GM12865 (cell line): ENCODE results near the gene TMEM266.

Experiments used
- DNase-seq: peaks from one replicate; pipeline ENCODE4 v3.0.0; 2010; ENCODE audit warnings: low read depth
- H3K4me3 ChIP-seq: 2 replicates; pipeline ENCODE4 v1.5.1; 2011; ENCODE audit warnings: mild to moderate bottlenecking, low read depth, low read length, control low read depth
- TF ChIP-seq, protein P1 (sequence below): IDR thresholded peaks from 2 replicates; pipeline ENCODE4 v1.5.1; 2011; ENCODE audit warnings: low read length, control low read depth, low read depth, inconsistent platforms; ENCODE audit not compliant: insufficient read depth; ENCODE audit errors: missing control alignments

TMEM266 gene

DNA sequence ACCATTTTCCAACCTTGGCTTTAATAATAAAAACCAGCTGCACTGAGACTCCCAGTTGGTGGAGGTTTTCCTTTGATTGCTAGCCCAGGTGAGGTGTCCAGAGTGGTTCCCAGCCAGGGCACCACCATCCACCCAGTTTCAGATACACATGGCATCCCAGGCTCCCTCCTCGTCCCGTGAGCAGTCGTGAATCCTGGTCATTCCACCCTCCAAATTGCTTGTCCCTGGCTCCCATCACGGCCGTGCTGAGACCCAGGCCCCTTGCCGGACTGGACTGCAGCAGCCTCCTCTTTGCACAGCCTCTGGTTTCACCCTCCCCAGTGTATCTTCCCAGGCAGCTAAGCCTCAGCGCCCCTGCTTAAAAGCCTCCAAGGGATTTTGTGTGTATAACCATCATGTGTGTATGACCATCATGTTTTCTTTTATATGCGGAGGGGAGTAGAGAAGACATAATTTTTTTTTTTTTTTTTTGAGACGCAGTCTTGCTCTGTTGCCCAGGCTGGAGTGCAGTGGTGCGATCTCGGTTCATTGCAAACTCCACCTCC, 145.2 kb downstream of the TMEM266 start:
- TF ChIP-seq, protein P1, sequence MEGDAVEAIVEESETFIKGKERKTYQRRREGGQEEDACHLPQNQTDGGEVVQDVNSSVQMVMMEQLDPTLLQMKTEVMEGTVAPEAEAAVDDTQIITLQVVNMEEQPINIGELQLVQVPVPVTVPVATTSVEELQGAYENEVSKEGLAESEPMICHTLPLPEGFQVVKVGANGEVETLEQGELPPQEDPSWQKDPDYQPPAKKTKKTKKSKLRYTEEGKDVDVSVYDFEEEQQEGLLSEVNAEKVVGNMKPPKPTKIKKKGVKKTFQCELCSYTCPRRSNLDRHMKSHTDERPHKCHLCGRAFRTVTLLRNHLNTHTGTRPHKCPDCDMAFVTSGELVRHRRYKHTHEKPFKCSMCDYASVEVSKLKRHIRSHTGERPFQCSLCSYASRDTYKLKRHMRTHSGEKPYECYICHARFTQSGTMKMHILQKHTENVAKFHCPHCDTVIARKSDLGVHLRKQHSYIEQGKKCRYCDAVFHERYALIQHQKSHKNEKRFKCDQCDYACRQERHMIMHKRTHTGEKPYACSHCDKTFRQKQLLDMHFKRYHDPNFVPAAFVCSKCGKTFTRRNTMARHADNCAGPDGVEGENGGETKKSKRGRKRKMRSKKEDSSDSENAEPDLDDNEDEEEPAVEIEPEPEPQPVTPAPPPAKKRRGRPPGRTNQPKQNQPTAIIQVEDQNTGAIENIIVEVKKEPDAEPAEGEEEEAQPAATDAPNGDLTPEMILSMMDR = no peak
- no peak for DNase-seq
- no peak overlapping the region for H3K4me3 ChIP-seq

DNA sequence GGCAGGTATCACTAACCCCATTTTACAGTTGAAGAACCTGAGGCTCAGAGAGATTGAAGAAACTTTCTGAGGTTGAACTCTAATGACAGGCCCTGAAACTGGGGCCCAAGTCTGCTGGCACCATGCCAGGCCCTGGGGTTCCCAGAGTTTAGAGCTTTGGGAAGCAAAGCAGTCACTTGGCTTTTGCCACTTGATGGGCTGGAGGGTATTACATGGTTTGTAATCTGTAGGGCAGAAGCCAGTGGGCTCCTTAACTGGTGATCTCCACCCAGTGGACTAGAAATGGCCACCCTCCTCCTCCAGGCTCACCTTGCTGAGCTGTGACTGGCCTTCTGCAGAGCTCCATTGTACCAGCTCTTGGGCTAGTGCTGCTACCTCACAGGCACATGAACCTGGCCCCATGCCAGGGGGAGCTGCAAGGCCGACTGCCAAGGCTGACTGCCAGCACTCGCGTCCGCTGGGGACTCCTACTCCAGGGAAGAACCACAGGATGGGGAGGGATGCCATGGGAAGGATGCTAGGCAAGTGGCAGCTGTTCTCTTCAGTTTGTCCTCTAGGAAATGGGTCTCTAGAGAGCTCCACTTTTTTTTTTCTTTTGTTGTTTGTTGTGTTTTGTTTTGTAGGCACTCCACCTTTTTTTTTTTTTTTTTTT, 146.7 kb downstream of the TMEM266 start:
- TF ChIP-seq, protein P1 = no peak
- no peak for DNase-seq
- H3K4me3 ChIP-seq = no peak overlapping the region

DNA sequence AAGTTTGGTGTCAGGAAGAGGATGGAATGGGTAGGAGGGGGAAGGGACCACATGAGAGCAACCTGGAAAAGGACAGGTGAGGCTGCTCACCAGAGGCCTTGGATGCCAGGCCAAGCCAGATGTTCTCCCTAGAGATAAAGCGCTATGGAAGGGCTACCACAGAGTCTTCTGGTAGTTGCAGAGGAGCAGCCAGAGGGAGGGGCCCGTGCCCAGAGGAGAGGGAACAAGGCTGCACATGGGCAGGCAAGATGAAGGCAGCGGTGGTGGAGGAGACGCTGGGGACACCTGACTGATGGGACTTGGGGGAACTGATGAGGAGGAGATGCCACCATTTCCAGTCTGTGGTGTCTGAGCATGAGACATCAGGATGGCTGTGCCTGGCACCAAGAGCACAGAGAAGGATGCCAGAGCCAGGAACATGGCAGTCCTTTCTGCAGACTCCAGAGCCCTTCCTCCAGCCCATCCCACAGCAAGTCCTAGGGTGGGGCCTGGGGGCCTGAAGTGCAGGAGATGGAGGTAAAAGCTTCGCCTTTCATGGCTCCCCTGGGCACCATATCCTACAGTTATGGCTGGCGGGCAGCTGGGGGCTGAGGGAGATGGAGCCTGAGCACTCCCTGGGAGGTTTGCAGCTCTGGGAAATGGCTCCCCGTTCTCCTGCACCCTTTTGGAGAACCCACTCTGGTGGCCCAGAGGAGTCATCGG, 148.4 kb downstream of the TMEM266 start:
- no peak for DNase-seq
- TF ChIP-seq, protein P1 = no peak
- no peak overlapping the region for H3K4me3 ChIP-seq

DNA sequence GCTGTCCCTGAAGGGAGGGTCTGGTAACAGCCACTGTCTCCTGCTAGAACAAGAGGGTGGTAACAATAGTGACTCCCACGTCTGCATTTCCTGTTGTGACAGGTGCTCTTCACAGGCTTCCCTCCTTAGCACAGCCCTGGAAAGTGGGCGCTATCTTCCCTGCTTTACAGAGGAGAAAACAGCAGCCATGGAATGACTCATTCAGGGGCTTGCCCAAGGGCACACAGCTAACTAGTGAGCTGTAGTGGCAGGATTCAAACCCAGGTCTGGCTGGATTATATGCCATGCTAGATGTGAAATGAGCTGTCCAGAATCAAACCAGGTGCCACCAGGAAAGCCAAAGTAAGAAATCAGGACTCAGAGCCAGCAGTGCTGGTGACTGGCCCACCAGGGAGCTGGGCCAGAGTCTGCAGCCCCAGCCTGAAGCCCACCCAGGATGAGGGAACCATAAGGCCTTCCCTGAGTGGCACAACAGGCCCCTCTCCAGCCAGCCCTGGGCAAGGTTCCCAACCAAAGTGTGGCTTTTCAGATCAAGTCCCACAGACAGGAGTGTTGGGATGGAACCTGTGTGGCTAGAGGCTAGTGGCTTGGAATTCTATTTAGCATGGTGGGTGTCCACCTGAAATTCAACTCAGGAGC, 149.1 kb downstream of the TMEM266 start:
- no peak overlapping the region for H3K4me3 ChIP-seq
- DNase-seq = no peak
- TF ChIP-seq, protein P1 = no peak

DNA sequence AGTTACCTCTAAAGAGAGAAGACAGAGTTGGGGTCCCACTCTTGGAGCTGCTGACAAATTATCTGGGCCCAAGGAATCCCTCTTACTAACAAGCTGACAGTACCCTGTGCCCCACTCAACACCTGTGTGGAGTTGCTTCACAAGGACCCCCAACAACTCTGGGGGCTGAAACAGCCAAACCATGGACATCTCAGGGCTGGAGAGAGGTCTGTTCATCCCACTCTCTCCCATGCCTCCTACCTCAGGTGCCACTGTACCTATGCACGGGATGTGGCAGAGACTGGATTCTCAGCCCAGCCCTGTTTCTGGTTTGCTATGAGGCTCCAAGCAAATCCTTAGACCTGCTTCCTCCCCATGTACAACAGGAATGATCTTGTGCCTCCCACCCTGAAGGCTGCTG, 149.7 kb downstream of the TMEM266 start:
- TF ChIP-seq, protein P1 = no peak
- DNase-seq = no peak
- H3K4me3 ChIP-seq = no peak overlapping the region

DNA sequence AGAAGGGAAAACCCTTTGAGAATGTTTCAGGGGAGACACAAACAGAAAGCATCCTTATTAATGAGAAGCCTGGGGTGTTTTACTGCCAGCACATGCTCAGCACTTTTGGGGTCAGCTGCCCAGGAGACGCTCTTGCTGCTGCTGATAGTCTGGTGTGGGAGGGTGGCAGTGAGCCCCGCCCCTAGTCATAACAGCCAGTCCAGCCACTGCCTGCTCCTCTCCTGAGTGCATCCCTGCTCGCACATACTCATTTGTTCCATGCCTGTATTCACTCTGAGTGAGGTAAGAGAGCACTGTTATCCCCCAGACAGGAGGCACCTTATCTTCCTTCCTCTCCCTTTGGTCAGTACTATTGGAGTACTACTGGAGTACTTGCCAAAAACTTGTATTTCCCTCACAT, 150.2 kb downstream of the TMEM266 start:
- TF ChIP-seq, protein P1 = no peak
- H3K4me3 ChIP-seq = no peak overlapping the region
- DNase-seq = no peak

DNA sequence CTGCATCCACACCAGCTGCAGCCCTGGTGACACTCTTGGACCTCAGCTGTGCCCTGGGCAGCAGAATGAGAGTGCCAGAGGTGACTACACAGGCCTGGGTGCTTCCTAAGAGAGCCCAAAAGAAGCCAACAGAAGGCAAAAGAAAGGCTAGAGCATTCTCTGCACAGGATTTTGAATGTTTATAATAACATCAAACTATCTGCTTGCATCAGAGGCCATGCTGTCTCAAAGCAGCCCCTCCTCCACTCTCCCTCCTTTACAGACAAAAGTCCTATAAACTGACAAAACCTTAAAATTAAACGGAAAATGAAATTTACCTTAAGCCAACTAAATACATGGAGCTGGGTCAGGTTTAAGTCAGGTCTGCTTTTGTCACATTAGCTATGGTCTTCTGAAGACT, 155.8 kb downstream of the TMEM266 start:
- DNase-seq = no peak
- H3K4me3 ChIP-seq = no peak overlapping the region
- TF ChIP-seq, protein P1 = no peak
